Gastroesophageal sphincter (tissue), 3 donors: ENCODE data around the gene MYCN.

Source experiments
- CTCF ChIP-seq, 4 experiments: fragments of 200-600 bp in 2 of 4; fragments of 450-650 bp in 2 of 4; sonication (generic) in 1 of 4; IDR thresholded peaks; one replicate each; pipeline ENCODE4 v1.5.1; 2017 to 2019; ENCODE audit warnings: antibody characterized with exemption in 4 of 4, mild to moderate bottlenecking in 2 of 4, moderate library complexity in 2 of 4
- POLR2A ChIP-seq, 2 donors: fragments of 450-650 bp; IDR thresholded peaks; one replicate each; pipeline ENCODE4 v1.6.1; 2017; ENCODE audit warnings: antibody characterized with exemption in 2 of 2, mild to moderate bottlenecking in 2 of 2, moderate library complexity in 1 of 2

GRCh38 chr2:15975676-15976075 lies 35.3 kb downstream of the MYCN start:
- TF ChIP-seq POLR2A (IDR thresholded peaks at IDR 0.05): no peak
- TF ChIP-seq CTCF (IDR thresholded peaks at IDR 0.05): no peak
